Left lobe of liver (tissue), 2 donors: ENCODE measurements around the gene SLC25A22. TPM values are rescaled to one million over a fixed set of nuclear protein-coding genes. Genes with fewer than 3 reads are reported as not detected.

Experiments
- ATAC-seq: fragments of 200-7000 bp; cut with Tn5 transposase; one replicate; pipeline ENCODE4 v1.9.1; 2020; ENCODE audit warnings: mild to moderate bottlenecking, moderate library complexity
- DNase-seq: peaks from one replicate; pipeline ENCODE4 v3.0.0-alpha.2; 2020; ENCODE audit warnings: low spot score
- total RNA-seq: library from RNA; stranded (reverse); gene quantifications from one replicate; pipeline ENCODE4 v1.2.1, GENCODE V29; 2021
- donor health status: DM: no; HTN: no; CAD: no; lungs with moderate emphysema.
- donor health status: DM: no; HTN: yes; CAD: no.

The SLC25A22 gene
- total RNA-seq, 1 donor from 2014 or later: 51.4 TPM

- DNase-seq (peak; percentile 46), ATAC-seq (no peak)
Measured at GRCh38 chr11:792535-792821, 5.6 kb downstream of the SLC25A22 start.

GRCh38 chr11:791658-792534 is 6.2 kb downstream of the SLC25A22 start:
- DNase-seq: peak; percentile 53
- no peak for ATAC-seq

GRCh38 chr11:790721-791564 is 7.1 kb downstream of the SLC25A22 start:
- ATAC-seq (peak; percentile 38), DNase-seq (peak; percentile 58)

- DNase-seq: peak; percentile 56
- peak; percentile 42 for ATAC-seq
Measured at GRCh38 chr11:789943-790342, 8.1 kb downstream of the SLC25A22 start, which contains the start of gene CEND1. TSS of gene CEND1 (minus strand) at chr11:790090. CDS start at chr11:788576, 1,514 bp downstream.

GRCh38 chr11:788953-789940 is 8.8 kb downstream of the SLC25A22 start:
- peak; percentile 5 for ATAC-seq

GRCh38 chr11:788009-788640 is 10.0 kb downstream of the SLC25A22 start:
- ATAC-seq (no peak), DNase-seq (no peak)

More at GRCh38 chr11:788953-789940, 8.8 kb downstream of the SLC25A22 start:
- DNase-seq: no peak

- DNase-seq: no peak
- ATAC-seq: no peak
Measured at GRCh38 chr11:787084-787675, 10.9 kb downstream of the SLC25A22 start.

GRCh38 chr11:786235-787083 is 11.6 kb downstream of the SLC25A22 start:
- no peak for DNase-seq

GRCh38 chr11:783581-784015 is 14.5 kb downstream of the SLC25A22 start:
- DNase-seq (peak; percentile 48), ATAC-seq (no peak)

More at GRCh38 chr11:786235-787083, 11.6 kb downstream of the SLC25A22 start:
- ATAC-seq: no peak

- DNase-seq: peak; percentile 45
- no peak for ATAC-seq
Measured at GRCh38 chr11:782264-783174, 15.6 kb downstream of the SLC25A22 start.

- DNase-seq (no peak), ATAC-seq (no peak)
Measured at GRCh38 chr11:779955-780532, 18.0 kb downstream of the SLC25A22 start.

- no peak for ATAC-seq
Measured at GRCh38 chr11:778976-779954, 18.8 kb downstream of the SLC25A22 start.

GRCh38 chr11:777288-778255 is 20.5 kb downstream of the SLC25A22 start, which contains the start of gene GATD1:
TSS of gene GATD1 (minus strand) at chr11:777487. CDS start at chr11:777462, 25 bp downstream.
- DNase-seq: peak; percentile 95
- ATAC-seq: peak; percentile 81

More at GRCh38 chr11:778976-779954, 18.8 kb downstream of the SLC25A22 start:
- peak; percentile 45 for DNase-seq

- DNase-seq (peak; percentile 54), ATAC-seq (peak; percentile 19)
Measured at GRCh38 chr11:776561-777287, 21.4 kb downstream of the SLC25A22 start.
